ELR (cell line): ENCODE results near the gene TMEM176B.
"Not testable (repeated sequence)": the region's sequence is repeated elsewhere in the genome, so short reads cannot be mapped to it uniquely, and the experiment has no call there.

Experiments used
- DNase-seq: peaks from one replicate; pipeline ENCODE4 v3.0.0-alpha.2; 2015; ENCODE audit warnings: low read depth

The TMEM176B gene

GRCh38 chr7:150790416-150791075 is 9.6 kb downstream of the TMEM176B start:
- DNase-seq = no peak

DNA sequence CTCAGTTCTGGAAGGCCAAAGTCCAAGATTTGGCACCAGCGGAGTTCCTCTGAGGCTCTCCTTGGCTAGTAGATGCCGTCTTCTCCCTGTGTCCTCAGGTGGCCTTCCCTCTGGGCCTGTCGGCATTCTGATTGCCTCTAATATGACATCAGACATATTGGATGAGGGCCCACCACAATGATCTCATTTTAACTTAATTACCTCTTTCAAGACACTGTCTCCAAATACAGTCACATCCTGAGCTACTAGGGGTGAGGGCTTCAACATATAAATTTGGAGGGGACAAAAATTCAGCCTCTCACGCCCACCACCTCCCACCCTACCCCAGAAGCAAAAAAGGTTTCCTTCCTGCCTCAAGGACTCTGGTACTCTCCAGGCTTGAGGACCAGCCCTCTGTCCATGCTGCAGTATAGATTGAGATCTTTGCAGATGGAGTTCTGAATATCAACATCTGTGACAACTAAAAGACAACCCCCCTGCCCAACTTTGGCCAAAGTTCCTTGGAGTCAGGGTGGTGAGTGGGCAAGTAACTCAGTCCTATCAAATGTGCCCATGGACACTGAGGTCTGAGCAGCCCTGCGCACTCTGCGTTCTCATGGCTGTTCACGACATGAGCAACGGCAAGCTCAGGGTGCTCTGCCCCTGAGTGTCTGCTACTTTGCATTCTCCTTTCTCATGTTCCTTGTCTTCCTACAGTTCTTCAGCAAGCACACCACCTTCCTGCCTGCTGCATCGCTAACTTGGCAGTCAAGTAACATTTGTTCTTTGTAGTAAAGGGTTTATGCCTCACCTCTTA is 11.5 kb downstream of the TMEM176B start:
- DNase-seq = no peak

- DNase-seq = no peak
These were observed 12.6 kb downstream of the TMEM176B start for GRCh38 chr7:150787321-150788281.

DNA sequence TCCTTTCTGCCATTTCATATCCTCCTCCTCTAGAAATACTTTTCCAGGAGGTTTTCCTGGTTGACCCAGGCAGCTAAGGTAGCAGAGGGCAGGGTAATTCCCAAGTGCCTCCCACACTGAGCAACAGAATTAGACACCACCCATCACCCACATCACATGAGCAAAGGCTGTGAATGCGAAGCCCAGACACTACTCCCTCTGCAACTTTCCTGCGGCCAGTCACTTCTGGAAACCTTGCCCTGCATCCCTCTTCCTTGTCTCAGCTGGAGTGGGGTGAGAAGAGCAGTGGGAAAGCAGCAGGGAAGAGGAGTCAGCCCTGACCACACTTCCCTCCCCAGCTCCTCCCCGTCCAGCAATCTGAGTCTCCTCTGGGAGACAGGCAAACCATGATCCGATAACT is 15.2 kb downstream of the TMEM176B start:
- DNase-seq = no peak

GRCh38 chr7:150784120-150784736 is 15.9 kb downstream of the TMEM176B start:
- no peak for DNase-seq

- DNase-seq = no peak
These were observed 18.2 kb downstream of the TMEM176B start for GRCh38 chr7:150781961-150782360.

DNA sequence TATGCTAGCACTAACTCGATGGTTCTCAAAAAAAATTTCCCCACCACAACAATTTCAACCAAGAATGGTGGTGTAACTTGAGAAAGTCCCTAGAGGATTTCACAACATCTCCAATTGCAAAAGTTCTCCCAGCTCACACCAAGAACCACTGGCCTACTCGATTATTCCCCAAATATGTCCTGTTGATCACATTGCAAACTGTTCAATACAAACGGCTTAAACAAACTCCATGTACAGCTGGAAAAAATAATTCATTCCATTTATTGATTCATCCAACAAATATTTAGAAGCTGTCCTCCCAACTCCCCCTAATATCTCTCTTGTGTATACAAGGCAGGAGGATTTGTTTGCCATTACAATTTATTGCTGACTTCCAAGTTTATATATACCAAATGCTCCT is 19.1 kb downstream of the TMEM176B start:
- DNase-seq = no peak

- DNase-seq = no peak
These were observed 19.9 kb downstream of the TMEM176B start for GRCh38 chr7:150780292-150780691.

GRCh38 chr7:150778738-150779301 is 21.3 kb downstream of the TMEM176B start:
- peak; percentile 67 for DNase-seq

- no peak for DNase-seq
These were observed 22.0 kb downstream of the TMEM176B start for GRCh38 chr7:150778014-150778737.

DNA sequence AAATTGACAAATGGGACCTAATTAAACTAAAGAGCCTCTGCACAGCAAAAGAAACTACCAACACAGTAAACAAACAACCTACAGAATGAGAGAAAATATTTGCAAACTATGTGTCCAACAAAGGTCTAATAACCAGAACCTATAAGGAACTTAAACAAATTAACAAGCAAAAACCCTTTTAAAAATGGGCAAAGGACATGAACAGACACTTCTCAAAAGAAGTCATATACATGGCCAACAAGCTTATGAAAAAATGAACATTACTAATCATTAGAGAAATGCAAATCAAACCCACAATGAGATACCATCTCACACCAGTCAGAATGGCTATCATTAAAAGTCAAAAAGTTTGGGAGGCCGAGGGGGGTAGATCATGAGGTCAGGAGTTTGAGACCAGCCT is 26.0 kb downstream of the TMEM176B start:
- DNase-seq = not testable (repeated sequence)

DNA sequence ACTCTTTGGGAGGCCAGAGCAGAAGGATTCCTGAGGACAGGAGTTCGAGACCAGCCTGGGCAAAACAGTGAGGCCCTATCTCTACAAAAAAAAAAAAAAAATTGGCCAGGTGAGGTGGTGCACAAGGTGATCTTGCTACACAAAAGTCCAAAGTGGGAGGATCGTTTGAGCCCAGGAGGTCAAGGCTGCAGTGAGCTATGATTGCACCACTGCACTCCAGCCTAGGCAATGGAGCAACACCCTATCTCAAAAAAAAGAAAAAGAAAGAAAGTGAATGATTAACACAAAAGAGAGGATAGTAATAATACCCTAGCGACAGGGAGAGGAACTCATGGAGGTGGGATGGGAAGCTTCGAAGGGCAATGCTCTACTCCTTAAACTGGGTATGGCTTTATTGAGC is 30.4 kb downstream of the TMEM176B start:
- DNase-seq = no peak

DNA sequence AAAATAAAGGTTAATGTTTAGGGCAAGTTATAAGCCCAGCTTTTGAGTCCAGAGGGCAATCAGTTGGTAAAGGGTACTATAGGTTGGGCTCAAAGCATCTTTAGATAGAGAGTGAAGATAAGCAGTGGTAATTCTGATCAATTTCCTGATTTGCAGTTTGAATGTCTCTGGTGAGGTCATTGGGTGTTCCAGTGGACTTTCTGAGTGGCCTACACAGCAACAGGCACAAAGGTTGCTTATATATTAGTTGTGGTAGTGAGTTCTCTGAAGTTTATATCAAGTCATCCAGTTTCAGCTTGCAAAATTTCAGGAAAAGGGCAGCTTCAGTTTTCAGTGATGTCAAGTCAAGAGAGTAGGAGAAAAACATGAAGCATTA is 33.8 kb downstream of the TMEM176B start:
- DNase-seq = no peak

GRCh38 chr7:150759479-150759878 is 40.7 kb downstream of the TMEM176B start:
- DNase-seq = no peak

DNA sequence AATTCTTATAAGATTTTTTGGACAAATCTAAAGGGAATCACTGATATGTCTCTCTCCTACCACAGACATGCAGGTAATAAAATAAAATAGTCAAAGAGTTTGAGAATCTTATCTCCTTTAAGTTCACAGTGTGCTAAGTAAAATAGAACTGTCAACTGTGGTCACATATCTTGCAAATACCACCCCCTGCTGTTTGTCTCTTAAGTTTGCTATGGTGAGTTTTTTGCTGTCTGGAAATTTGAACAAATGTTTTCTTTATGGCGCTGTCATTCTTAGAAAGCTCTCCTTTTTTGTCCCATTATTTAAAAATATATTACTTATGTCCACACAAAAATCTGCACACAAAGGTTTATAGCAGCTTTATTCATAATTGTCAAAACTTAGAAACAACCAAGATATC is 43.3 kb downstream of the TMEM176B start:
- DNase-seq = peak; percentile 17

GRCh38 chr7:150756166-150756565 is 44.0 kb downstream of the TMEM176B start:
- DNase-seq = no peak

GRCh38 chr7:150755473-150756099 is 44.6 kb downstream of the TMEM176B start:
- DNase-seq = peak; percentile 3

GRCh38 chr7:150754951-150755350 is 45.2 kb downstream of the TMEM176B start:
- DNase-seq = no peak

DNA sequence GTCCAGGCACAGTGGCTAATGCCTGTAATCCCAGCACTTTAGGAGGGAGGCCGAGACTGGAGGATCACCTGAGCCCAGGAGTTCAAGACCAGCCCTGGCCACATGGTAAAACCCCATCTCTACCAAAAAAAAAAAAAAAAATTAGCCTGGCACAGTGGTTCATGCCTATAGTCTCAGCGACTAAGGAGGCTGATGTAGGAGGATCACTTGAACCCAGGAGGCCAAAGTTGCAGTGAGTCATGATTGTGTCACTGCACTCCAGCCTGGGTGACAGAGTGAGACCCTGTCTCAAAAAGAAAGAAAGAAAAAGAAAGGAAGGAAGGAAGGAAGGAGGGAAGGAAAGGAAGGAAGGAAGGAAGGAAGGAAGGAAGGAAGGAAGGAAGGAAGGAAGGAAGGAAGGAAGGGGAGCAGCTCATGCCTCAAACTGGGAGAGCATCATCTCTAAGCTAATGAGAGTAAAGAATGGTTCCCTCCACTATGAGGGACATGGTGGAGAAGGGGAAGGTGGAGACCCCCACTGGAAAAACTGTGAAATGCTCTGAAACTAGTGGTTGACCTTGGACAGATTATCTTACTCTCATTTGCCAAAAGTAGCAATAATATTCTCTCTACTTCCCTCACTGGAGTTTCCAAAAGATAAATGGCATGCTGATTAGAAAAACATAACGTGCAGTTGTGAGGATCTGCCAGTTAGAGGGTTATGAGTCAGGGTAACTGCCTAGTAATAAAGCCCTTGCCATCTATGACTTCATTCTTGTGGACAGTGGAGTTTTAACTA is 46.1 kb downstream of the TMEM176B start:
- DNase-seq = peak; percentile 7

DNA sequence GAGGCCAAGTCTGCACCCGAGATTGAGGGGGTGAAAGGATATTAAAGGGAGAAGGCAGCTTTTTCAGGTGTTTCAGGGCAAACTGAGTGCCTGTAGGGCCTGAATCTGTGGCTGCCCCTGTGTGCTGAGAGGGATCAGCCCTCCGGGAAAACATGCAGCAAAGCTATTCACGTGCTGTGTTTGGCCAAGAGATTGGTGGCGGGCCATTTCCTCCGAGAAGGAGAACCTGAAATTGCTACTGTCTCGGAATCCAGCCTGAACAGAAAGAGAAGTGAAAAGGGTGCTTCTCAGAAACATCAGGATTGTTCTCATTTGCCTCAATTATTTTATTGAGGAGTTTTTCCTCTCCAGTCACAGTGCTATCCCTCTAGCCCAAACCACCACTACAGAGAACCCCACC is 46.9 kb downstream of the TMEM176B start:
- DNase-seq = no peak
